Measurements from ENCODE around the gene SUMO2. TPM values are rescaled to one million over a fixed set of nuclear protein-coding genes. Genes with fewer than 3 reads are reported as not detected.

Gene SUMO2
- 507 TPM for polyA plus RNA-seq (2013, experiment 1 of 2)
- 553 TPM for polyA plus RNA-seq (2013, experiment 2 of 2)

GRCh38 chr17:75182569-75183436, at the start of gene SUMO2:
Gene SUMO2, minus strand, starts transcription at chr17:75182959. Its CDS starts 125 bp downstream, at chr17:75182834.
- Histone ChIP-seq H2BK120ac (ENCODE audit: low read depth, low read length) (no peak within 1 kb of the TSS), H3K79me1 (ENCODE audit: low read depth, low read length) (peaks cover 2% of the 10 kb centered on the region)
- DNase-seq (ENCODE audit: low spot score): peak; percentile 97

DNA sequence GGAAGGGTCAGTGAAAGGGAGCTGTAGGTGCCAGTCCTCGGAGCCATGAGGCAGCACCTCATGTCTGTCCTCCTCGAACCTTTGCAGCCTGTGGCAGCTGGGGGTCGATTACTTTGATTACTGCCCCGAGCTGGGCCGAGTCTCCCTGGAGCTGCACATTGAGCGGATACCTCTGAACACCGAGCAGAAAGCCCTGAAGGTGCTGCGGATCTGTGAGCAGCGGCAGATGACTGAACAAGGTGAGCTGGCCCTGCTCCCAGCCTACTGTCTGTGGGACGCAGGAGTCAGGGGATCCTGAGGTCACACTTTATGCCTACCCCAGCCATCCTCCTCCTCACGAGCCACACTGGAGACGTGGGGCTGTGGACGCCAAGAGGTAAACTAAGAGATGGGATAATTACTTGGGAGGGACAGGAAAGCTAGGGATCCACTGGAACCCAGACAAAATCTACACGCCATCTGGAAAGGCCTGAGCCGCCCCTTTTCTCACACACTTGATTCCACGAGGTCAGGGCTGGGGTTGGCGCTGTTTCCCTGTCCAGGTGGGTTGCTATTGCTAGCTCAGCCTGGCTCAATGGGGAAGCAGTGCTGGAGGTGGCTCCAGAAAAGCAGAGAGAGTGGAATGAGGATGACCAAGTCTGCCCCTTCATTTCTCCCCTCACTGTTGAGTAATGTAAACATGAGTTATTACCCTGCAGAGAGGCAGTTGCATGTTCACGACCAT, 49.1 kb upstream of the SUMO2 start:
- Histone ChIP-seq H3K14ac (ENCODE audit: low read length) (no peak overlapping the region), H3K18ac (ENCODE audit: low read length) (no peak overlapping the region), H4K91ac (ENCODE audit: low read depth, low read length, poor library complexity) (no peak overlapping the region), H3K4me2 (ENCODE audit: insufficient read depth, low read length, poor library complexity, severe bottlenecking) (no peak overlapping the region), H3K4me1 (ENCODE audit: control insufficient read depth in 2 of 2, insufficient read depth in 1 of 2, low read depth in 1 of 2, low read length in 2 of 2) (no peaks in the 10 kb centered on the region), H2BK12ac (ENCODE audit: low read length) (no peak overlapping the region), H3K4me3 (ENCODE audit: low read length in 2 of 2) (no peak overlapping the region), H2AFZ (ENCODE audit: low read length) (no peak overlapping the region), H3K9me3 (replicated peaks in 1 of 2; ENCODE audit: control insufficient read depth in 2 of 2, insufficient read depth in 1 of 2, low read depth in 1 of 2, low read length in 2 of 2) (no peaks in the 10 kb centered on the region), H3K9ac (ENCODE audit: low read depth, low read length, poor library complexity) (no peak overlapping the region), H3K23ac (ENCODE audit: low read depth, low read length, poor library complexity) (no peak overlapping the region), H2BK15ac (ENCODE audit: low read length) (no peak overlapping the region), H3K36me3 (replicated peaks in 1 of 2; ENCODE audit: control insufficient read depth in 2 of 2, insufficient read depth in 2 of 2, low read length in 2 of 2) (peaks cover 53 to 95% of the 10 kb centered on the region in 2 donors), H3K27ac (replicated peaks; ENCODE audit: low read length) (no peak overlapping the region), H3K4ac (ENCODE audit: low read length) (no peak overlapping the region), H3K79me1 (ENCODE audit: low read depth, low read length) (peaks cover 3% of the 10 kb centered on the region), H2BK120ac (ENCODE audit: low read depth, low read length) (no peak overlapping the region), H3K27me3 (ENCODE audit: control insufficient read depth in 3 of 3, insufficient read depth in 3 of 3, low read depth in 1 of 3, low read length in 3 of 3) (no peaks in the 10 kb centered on the region), H2BK5ac (ENCODE audit: low read length) (no peak overlapping the region), H4K8ac (ENCODE audit: low read depth, low read length) (no peak overlapping the region), H2AK5ac (ENCODE audit: low read depth, low read length) (no peak overlapping the region)
- no CpG with 5 or more reads among the region's 18 CpGs for WGBS, 2 donors (ENCODE audit: extremely low coverage in 2 of 2, insufficient read length in 2 of 2, insufficient replicate concordance in 1 of 2)
- DNase-seq (ENCODE audit: low spot score): no peak

More at GRCh38 chr17:75182569-75183436, at the start of gene SUMO2:
- peaks cover 0 to 3% of the 10 kb centered on the region in 2 donors for H3K9me3 ChIP-seq (replicated peaks in 1 of 2; ENCODE audit: control insufficient read depth in 2 of 2, insufficient read depth in 1 of 2, low read depth in 1 of 2, low read length in 2 of 2)
- peaks cover 3 to 10% of the 10 kb centered on the region in 2 donors for H3K4me1 ChIP-seq (ENCODE audit: control insufficient read depth in 2 of 2, insufficient read depth in 1 of 2, low read depth in 1 of 2, low read length in 2 of 2)
- peak within 1 kb of the TSS; percentile 58 for H2BK12ac ChIP-seq (ENCODE audit: low read length)
- H3K23ac ChIP-seq (ENCODE audit: low read depth, low read length, poor library complexity): peak within 1 kb of the TSS; percentile 85
- H2BK5ac ChIP-seq (ENCODE audit: low read length): peak within 1 kb of the TSS; percentile 82
- H3K14ac ChIP-seq (ENCODE audit: low read length): peak within 1 kb of the TSS; percentile 71
- no peak within 1 kb of the TSS for H2BK15ac ChIP-seq (ENCODE audit: low read length)
- no peaks in the 10 kb centered on the region for H3K27me3 ChIP-seq (ENCODE audit: control insufficient read depth in 3 of 3, insufficient read depth in 3 of 3, low read depth in 1 of 3, low read length in 3 of 3)
- WGBS, 2 donors (ENCODE audit: extremely low coverage in 2 of 2, insufficient read length in 2 of 2, insufficient replicate concordance in 1 of 2): no CpG with 5 or more reads among the region's 92 CpGs
- peak within 1 kb of the TSS; percentile 99 for H3K18ac ChIP-seq (ENCODE audit: low read length)
- peak within 1 kb of the TSS; percentile 37 for H3K4ac ChIP-seq (ENCODE audit: low read length)
- peak within 1 kb of the TSS; percentile 85 for H2AFZ ChIP-seq (ENCODE audit: low read length)
- H4K91ac ChIP-seq (ENCODE audit: low read depth, low read length, poor library complexity): peak within 1 kb of the TSS; percentile 72
- H3K36me3 ChIP-seq (replicated peaks in 1 of 2; ENCODE audit: control insufficient read depth in 2 of 2, insufficient read depth in 2 of 2, low read length in 2 of 2): peaks cover 11 to 34% of the 10 kb centered on the region in 2 donors
- H4K8ac ChIP-seq (ENCODE audit: low read depth, low read length): peak within 1 kb of the TSS; percentile 17
- peak within 1 kb of the TSS; percentile 99 for H3K27ac ChIP-seq (replicated peaks; ENCODE audit: low read length)
- peak within 1 kb of the TSS; percentile 98 for H3K9ac ChIP-seq (ENCODE audit: low read depth, low read length, poor library complexity)
- H3K4me3 ChIP-seq (ENCODE audit: low read length in 2 of 2): peak within 1 kb of the TSS; percentile 98 to 100
- peak within 1 kb of the TSS; percentile 69 for H3K4me2 ChIP-seq (ENCODE audit: insufficient read depth, low read length, poor library complexity, severe bottlenecking)
- H2AK5ac ChIP-seq (ENCODE audit: low read depth, low read length): peak within 1 kb of the TSS; percentile 94

DNA sequence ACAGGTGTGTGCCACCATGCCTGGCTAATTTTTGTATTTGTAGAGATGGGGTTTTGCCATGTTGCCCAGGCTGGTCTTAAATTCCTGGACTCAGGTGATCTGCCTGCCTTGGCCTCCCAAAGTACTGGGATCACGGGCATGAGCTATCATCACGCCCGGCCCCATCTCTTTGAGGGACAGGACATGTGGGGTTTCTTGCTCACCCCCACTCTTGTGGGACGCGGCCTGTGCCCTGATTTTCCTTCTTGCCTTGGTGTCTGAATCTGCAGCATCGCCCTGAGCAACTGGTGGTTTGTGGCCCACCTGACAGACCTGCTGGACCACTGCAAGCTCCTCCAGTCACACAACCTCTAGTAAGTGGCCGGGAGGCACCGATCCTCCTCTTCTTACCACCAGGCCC, 48.3 kb upstream of the SUMO2 start:
- H2BK12ac ChIP-seq (ENCODE audit: low read length): no peak overlapping the region
- no peaks in the 10 kb centered on the region for H3K4me1 ChIP-seq (ENCODE audit: control insufficient read depth in 2 of 2, insufficient read depth in 1 of 2, low read depth in 1 of 2, low read length in 2 of 2)
- no peak overlapping the region for H2AFZ ChIP-seq (ENCODE audit: low read length)
- peak overlapping the region; percentile 74 for H3K9ac ChIP-seq (ENCODE audit: low read depth, low read length, poor library complexity)
- H4K8ac ChIP-seq (ENCODE audit: low read depth, low read length): no peak overlapping the region
- no peak overlapping the region for H3K4me2 ChIP-seq (ENCODE audit: insufficient read depth, low read length, poor library complexity, severe bottlenecking)
- no peak overlapping the region for H3K14ac ChIP-seq (ENCODE audit: low read length)
- no peak for DNase-seq (ENCODE audit: low spot score)
- no peak overlapping the region for H2BK15ac ChIP-seq (ENCODE audit: low read length)
- H3K27me3 ChIP-seq (ENCODE audit: control insufficient read depth in 3 of 3, insufficient read depth in 3 of 3, low read depth in 1 of 3, low read length in 3 of 3): no peaks in the 10 kb centered on the region
- H3K4ac ChIP-seq (ENCODE audit: low read length): no peak overlapping the region
- WGBS, 2 donors (ENCODE audit: extremely low coverage in 2 of 2, insufficient read length in 2 of 2, insufficient replicate concordance in 1 of 2): no CpG with 5 or more reads among the region's 8 CpGs
- no peak overlapping the region for H2AK5ac ChIP-seq (ENCODE audit: low read depth, low read length)
- no peak overlapping the region for H4K91ac ChIP-seq (ENCODE audit: low read depth, low read length, poor library complexity)
- peaks cover 3% of the 10 kb centered on the region for H3K79me1 ChIP-seq (ENCODE audit: low read depth, low read length)
- no peak overlapping the region for H2BK5ac ChIP-seq (ENCODE audit: low read length)
- H3K27ac ChIP-seq (replicated peaks; ENCODE audit: low read length): no peak overlapping the region
- H3K4me3 ChIP-seq (ENCODE audit: low read length in 2 of 2): no peak overlapping the region
- no peak overlapping the region for H3K23ac ChIP-seq (ENCODE audit: low read depth, low read length, poor library complexity)
- peak overlapping the region; percentile 43 for H2BK120ac ChIP-seq (ENCODE audit: low read depth, low read length)
- H3K36me3 ChIP-seq (replicated peaks in 1 of 2; ENCODE audit: control insufficient read depth in 2 of 2, insufficient read depth in 2 of 2, low read length in 2 of 2): peaks cover 56 to 95% of the 10 kb centered on the region in 2 donors
- H3K9me3 ChIP-seq (replicated peaks in 1 of 2; ENCODE audit: control insufficient read depth in 2 of 2, insufficient read depth in 1 of 2, low read depth in 1 of 2, low read length in 2 of 2): no peaks in the 10 kb centered on the region
- H3K18ac ChIP-seq (ENCODE audit: low read length): no peak overlapping the region

GRCh38 chr17:75228847-75229246, 46.1 kb upstream of the SUMO2 start:
- no peak overlapping the region for H3K27ac ChIP-seq (replicated peaks; ENCODE audit: low read length)
- no peaks in the 10 kb centered on the region for H3K27me3 ChIP-seq (ENCODE audit: control insufficient read depth in 3 of 3, insufficient read depth in 3 of 3, low read depth in 1 of 3, low read length in 3 of 3)
- H3K23ac ChIP-seq (ENCODE audit: low read depth, low read length, poor library complexity): no peak overlapping the region
- H3K9ac ChIP-seq (ENCODE audit: low read depth, low read length, poor library complexity): no peak overlapping the region
- H4K91ac ChIP-seq (ENCODE audit: low read depth, low read length, poor library complexity): no peak overlapping the region
- no peak overlapping the region for H2BK120ac ChIP-seq (ENCODE audit: low read depth, low read length)
- DNase-seq (ENCODE audit: low spot score): no peak
- no peaks in the 10 kb centered on the region for H3K9me3 ChIP-seq (replicated peaks in 1 of 2; ENCODE audit: control insufficient read depth in 2 of 2, insufficient read depth in 1 of 2, low read depth in 1 of 2, low read length in 2 of 2)
- H2BK5ac ChIP-seq (ENCODE audit: low read length): no peak overlapping the region
- H3K36me3 ChIP-seq (replicated peaks in 1 of 2; ENCODE audit: control insufficient read depth in 2 of 2, insufficient read depth in 2 of 2, low read length in 2 of 2): peaks cover 59 to 95% of the 10 kb centered on the region in 2 donors
- no CpG with 5 or more reads among the region's 4 CpGs for WGBS, 2 donors (ENCODE audit: extremely low coverage in 2 of 2, insufficient read length in 2 of 2, insufficient replicate concordance in 1 of 2)
- H4K8ac ChIP-seq (ENCODE audit: low read depth, low read length): no peak overlapping the region
- no peak overlapping the region for H3K18ac ChIP-seq (ENCODE audit: low read length)
- H2BK15ac ChIP-seq (ENCODE audit: low read length): no peak overlapping the region
- H3K79me1 ChIP-seq (ENCODE audit: low read depth, low read length): peaks cover 3% of the 10 kb centered on the region
- H3K4ac ChIP-seq (ENCODE audit: low read length): no peak overlapping the region
- H3K4me3 ChIP-seq (ENCODE audit: low read length in 2 of 2): no peak overlapping the region
- H3K14ac ChIP-seq (ENCODE audit: low read length): no peak overlapping the region
- H3K4me2 ChIP-seq (ENCODE audit: insufficient read depth, low read length, poor library complexity, severe bottlenecking): no peak overlapping the region
- H2AK5ac ChIP-seq (ENCODE audit: low read depth, low read length): no peak overlapping the region
- H3K4me1 ChIP-seq (ENCODE audit: control insufficient read depth in 2 of 2, insufficient read depth in 1 of 2, low read depth in 1 of 2, low read length in 2 of 2): no peaks in the 10 kb centered on the region
- H2BK12ac ChIP-seq (ENCODE audit: low read length): no peak overlapping the region
- no peak overlapping the region for H2AFZ ChIP-seq (ENCODE audit: low read length)
